CD4-positive, alpha-beta T cell treated with Interleukin-12 subunit alpha and Interleukin-12 subunit beta, for 1 hour (primary cell): ENCODE results near the gene TTLL6.
"Not testable (repeated sequence)": the region's sequence is repeated elsewhere in the genome, so short reads cannot be mapped to it uniquely, and the experiment has no call there.

Experiments
- DNase-seq: peaks from one replicate; pipeline ENCODE4 v3.0.0-alpha.2; 2020

TTLL6 gene

GRCh38 chr17:48816774-48817590 lies at the start of gene TTLL6:
Gene TTLL6 (minus strand): TSS chr17:48817229. CDS start chr17:48817072, 157 bp downstream.
- peak; percentile 83 for DNase-seq

DNA sequence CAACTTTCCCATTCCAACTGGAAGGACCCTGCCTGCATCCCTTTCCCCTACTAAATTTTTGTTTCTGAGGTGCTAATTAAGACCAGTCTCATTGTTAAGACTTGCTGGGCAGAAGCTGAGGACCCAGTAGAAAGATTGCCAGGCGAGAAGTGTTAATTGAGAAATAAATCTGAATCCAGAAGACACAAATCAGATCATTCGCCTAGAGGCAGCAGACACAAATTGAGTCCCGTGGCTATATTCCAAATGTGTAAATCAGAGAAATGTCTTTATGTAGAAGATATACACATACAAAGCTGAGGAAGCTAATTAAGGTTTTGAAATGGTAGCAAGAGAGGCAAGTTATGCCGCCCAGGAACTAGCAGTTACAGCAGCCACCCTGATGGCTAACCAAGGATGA lies 43.4 kb upstream of the TTLL6 start:
- DNase-seq = no peak

GRCh38 chr17:48860034-48860433 lies 43.0 kb upstream of the TTLL6 start:
- no peak for DNase-seq

DNA sequence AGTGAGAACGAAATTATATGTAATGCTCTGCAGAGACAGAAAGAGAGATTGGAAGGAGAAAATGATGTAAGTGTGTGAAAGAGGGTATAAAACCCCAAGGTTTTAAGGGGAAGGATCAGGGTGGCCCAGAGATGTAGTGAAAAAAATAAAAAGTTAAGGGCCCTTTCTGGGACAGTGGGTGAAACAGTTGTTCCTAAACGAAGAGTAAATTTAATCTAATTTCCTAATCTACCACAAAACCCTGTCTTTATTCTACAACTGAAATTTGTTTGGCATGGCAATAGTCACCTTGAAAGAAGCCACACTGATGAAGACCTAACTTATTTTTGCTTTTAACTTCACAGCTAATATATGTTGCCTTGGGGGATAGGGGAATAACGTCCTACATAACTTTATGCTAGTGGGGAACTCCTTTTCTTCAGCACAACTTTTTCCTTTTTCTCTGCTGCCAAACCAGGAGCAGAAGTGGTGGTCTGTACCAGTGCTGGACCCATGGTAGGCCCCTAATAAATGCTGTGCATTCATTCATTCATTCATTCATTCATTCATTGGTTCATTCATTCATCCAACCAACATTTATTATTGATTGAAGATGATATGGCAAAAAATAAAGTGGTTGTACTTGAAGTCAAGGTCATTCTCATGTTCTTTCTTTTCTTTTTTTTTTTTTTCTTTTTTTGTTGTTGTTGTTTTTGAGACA lies 39.2 kb upstream of the TTLL6 start:
- no peak for DNase-seq

DNA sequence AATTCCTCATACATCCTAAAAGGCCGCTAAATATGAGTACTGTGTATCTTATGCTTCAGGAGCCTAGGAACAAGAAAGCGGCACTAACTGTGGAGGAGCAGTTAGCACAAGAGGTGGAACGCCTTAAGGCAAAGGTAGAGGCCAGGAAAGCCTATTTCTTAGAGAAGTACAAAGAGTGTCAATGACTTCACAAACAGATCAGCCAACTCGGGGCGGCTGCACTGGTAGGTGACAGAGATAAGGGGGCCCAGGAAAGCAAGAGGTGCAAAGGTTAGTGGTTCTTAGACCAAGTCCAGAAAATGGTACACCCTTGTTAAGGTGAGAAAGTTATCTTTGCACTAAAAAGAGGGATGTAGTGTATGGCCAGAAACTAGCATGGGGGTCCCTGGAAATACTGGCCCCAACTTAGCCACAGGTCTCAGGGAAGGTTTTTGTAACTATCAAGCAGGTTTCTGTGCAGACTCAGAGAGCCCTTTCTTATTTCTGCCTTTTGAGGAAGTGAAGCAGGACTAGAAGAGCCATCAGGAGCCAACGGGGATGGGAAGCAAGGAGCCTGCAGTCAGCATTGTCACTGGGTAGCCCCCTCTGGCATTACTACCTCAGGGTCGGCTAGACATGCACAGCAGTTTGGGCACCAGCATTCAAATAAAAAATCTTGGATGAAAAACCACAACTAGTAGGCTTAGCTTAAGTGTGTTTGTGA lies 37.9 kb upstream of the TTLL6 start:
- no peak for DNase-seq

- DNase-seq = no peak
Observed at GRCh38 chr17:48850792-48851323, 33.8 kb upstream of the TTLL6 start.

DNA sequence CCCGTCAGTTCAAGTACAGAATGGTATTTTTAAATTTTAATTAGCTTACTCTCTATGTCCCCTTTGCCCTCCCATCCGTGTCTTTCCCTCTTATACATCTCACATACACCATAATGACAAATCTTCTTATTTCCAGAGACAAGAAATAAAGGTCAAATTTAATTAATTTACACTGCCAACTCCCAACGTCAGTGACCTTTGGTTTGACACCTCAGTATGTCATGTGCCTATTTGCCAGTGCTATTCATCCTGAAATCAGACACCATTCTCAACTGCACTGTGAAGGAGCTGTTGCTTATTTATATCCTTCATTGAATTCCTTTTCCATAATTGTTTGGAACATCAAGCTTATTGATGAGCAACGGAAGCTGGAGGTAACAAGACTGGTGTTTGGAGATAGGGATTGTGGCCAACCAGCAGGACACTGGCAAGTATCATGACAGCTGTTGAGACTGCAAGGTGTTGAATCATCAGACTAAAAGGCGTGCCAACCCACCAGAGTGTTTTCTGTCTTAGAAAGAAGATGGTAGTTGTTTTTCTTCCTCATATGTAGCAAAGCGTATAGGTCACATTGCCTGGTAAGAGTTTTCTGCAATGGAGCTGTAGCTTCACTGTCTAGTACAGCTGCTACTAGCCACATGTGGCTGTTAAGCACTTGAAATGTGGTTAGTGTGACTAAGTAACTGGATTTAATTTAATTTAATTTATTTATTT lies 26.3 kb upstream of the TTLL6 start:
- DNase-seq = no peak

GRCh38 chr17:48842746-48843145 lies 25.7 kb upstream of the TTLL6 start:
- no peak for DNase-seq

DNA sequence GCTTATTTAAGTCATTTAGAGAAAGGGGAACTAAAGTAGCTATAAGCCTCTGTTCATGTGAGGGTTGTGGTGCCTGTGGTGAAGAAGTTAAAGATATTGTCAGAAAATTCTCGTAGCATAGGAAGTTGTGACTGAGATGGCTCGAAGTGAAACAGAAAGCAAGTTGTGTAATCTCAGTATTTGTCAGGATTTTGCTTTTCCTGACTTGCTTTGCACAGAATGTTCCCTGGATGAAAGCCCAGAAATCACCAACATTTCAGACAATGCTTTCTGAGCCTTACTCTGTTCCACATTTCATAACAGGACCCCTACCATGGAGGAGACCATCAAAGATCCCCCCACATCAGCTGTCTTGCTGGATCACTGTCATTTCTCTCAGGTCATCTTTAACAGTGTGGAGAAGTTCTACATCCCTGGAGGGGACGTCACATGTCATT lies 24.4 kb upstream of the TTLL6 start:
- DNase-seq = peak; percentile 59

GRCh38 chr17:48840441-48840840 lies 23.4 kb upstream of the TTLL6 start:
- no peak for DNase-seq

- peak; percentile 45 for DNase-seq
Observed at GRCh38 chr17:48837458-48837857, 20.4 kb upstream of the TTLL6 start.

DNA sequence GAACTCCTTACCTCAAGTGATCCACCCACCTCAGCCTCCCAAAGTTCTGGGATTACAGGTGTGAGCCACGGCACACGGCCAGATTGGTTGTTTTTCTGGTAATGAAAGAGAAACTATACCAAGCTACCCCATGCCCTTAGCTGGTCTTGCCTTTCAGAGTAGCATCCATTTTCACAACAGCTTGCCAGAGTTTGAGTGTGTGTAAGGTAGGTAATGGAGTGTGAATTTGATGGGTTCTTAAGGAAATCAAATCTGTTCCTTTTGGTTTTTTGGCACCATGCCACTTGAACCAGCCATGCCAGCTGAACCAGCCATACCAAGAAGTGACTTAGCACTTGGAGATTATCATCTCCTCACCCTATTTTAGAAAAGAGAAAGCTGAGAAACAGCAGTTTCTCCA lies 18.9 kb upstream of the TTLL6 start:
- DNase-seq = peak; percentile 16

GRCh38 chr17:48834973-48835372 lies 17.9 kb upstream of the TTLL6 start:
- DNase-seq = no peak

DNA sequence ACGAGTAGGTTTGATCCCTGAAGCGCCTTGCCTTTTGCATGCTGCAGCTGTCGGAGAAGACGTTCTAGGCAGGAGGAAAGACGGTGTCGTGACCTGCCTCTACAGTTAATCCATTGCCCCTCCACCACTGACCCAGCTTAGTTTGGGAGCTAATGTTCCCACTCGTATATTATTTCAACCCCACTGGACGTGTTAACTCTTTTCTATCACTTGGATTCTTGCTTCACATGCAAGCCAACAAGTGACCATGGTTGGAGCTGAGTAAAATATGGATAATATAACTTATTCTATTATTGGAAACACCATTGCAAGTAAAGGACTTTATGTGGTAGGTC lies 14.5 kb upstream of the TTLL6 start:
- no peak for DNase-seq

DNA sequence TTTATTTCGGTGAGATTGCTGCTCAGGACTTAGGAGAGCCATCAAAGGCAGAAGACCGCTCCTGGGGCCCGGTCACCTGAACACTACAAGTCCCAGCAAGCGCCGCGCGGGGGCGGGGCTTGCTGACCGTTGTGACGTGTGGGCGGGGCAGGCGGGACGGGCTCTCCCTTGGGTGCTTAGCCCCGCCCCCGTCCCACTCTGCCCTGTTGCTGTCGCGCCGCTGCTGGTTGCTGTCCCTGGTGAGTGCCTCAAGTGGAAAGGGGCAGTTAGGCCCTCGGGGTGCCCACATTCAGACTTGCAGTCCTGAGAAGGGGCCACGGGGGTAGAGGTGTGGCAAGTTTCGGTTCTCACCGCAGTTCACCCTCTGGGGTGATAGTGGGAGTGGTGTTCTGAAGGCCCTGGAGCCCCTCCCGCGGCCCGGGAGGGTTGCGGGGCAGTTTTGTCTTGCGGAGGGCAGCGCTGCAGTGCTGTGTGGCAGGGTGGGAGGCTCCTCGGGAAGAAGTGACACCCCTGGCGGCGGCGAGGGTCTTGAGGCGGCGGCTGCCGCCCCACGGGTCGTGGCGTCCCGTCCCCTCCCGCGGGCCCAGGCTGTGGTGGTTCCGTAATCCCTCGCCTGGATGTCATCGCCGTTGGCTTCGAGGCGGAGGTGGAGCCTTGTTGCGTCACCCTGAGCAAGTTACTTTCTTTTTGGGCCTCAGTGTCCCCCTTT lies 14.0 kb upstream of the TTLL6 start, which contains the start of gene CALCOCO2:
Gene CALCOCO2, plus strand, starts transcription at position 196 of the 709 bp plus-strand sequence. CDS start 10,673 bp downstream, outside the sequence.
- peak; percentile 92 for DNase-seq

GRCh38 chr17:48825446-48826381 lies 8.7 kb upstream of the TTLL6 start:
- no peak for DNase-seq

GRCh38 chr17:48820936-48821335 lies 3.9 kb upstream of the TTLL6 start:
- DNase-seq = not testable (repeated sequence)

DNA sequence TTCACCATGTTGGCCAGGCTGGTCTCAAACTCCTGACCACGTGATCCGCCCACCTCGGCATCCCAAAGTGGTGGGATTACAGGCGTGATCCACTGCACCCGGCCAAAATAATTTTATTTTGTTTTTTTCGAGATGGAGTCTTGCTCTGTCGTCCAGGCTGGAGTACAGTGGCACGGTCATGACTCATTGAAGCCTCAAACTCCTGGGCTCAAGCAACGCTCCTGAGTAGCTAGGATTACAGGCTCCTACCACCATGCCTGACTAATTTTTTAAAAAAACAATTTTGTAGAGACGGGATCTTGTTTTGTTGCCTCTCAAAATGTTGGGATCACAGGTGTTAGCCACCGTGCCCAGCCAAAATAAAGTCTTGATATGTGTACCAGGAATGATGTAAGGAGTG lies 2.4 kb upstream of the TTLL6 start:
- DNase-seq = no peak

GRCh38 chr17:48818361-48818841 lies 1.4 kb upstream of the TTLL6 start:
- DNase-seq = no peak

GRCh38 chr17:48816438-48816773 lies 623 bp downstream of the TTLL6 start:
- DNase-seq = no peak

GRCh38 chr17:48815311-48815710 lies 1.7 kb downstream of the TTLL6 start:
- no peak for DNase-seq
